Karpas-422 (cell line): Measurements from ENCODE around the gene HPSE2. TPM values are rescaled to one million over a fixed set of nuclear protein-coding genes. Genes with fewer than 3 reads are reported as not detected.
A peak's percentile ranks its signal among the peaks of the same experiment; 100 is the strongest.

Experiments used
- DNase-seq: peaks from one replicate; pipeline ENCODE4 v3.0.0-alpha.2; 2015
- H2AFZ ChIP-seq: fragments of 200-600 bp; sonication (generic); 2 replicates; pipeline ENCODE4 v1.6.1; 2014; ENCODE audit warnings: antibody characterized with exemption, low read length, mixed read lengths
- H3K27ac ChIP-seq: fragments of 200-600 bp; sonication (generic); 2 replicates; pipeline ENCODE4 v1.5.1; 2014; ENCODE audit warnings: mild to moderate bottlenecking, low read length, moderate library complexity
- H3K27me3 ChIP-seq: fragments of 200-600 bp; sonication (generic); 2 replicates; pipeline ENCODE4 v1.6.1; 2014; ENCODE audit warnings: low read length, mixed read lengths
- H3K36me3 ChIP-seq: fragments of 200-600 bp; sonication (generic); 2 replicates; pipeline ENCODE4 v1.6.1; 2014; ENCODE audit warnings: low read length, mixed read lengths; ENCODE audit not compliant: insufficient read depth
- H3K4me1 ChIP-seq: fragments of 200-600 bp; sonication (generic); 2 replicates; pipeline ENCODE4 v1.6.1; 2014; ENCODE audit warnings: mild to moderate bottlenecking, low read length, mixed read lengths
- H3K4me2 ChIP-seq: fragments of 200-600 bp; sonication (generic); 2 replicates; pipeline ENCODE4 v1.6.1; 2014; ENCODE audit warnings: low read length, low read depth, mild to moderate bottlenecking; ENCODE audit not compliant: poor library complexity, severe bottlenecking
- H3K4me3 ChIP-seq: fragments of 200-600 bp; sonication (generic); 2 replicates; pipeline ENCODE4 v1.5.1; 2014; ENCODE audit warnings: mild to moderate bottlenecking, antibody characterized with exemption, low read length, mixed read lengths
- H3K79me2 ChIP-seq: fragments of 200-600 bp; sonication (generic); 2 replicates; pipeline ENCODE4 v1.6.1; 2014; ENCODE audit warnings: mild to moderate bottlenecking, low read length, mixed read lengths
- H3K9ac ChIP-seq: fragments of 200-600 bp; sonication (generic); 2 replicates; pipeline ENCODE4 v1.6.0; 2014; ENCODE audit warnings: low read length
- H3K9me2 ChIP-seq: fragments of 200-600 bp; sonication (generic), shearing (Covaris generic); replicated peaks from 2 replicates; pipeline ENCODE4 v1.6.0; 2014; ENCODE audit warnings: mild to moderate bottlenecking, low read length, moderate library complexity; ENCODE audit not compliant: insufficient read depth
- H3K9me3 ChIP-seq: fragments of 300-700, 200-600 bp; sonication (generic); 2 replicates; pipeline ENCODE4 v1.6.1; 2014; ENCODE audit warnings: low read length, mixed read lengths
- H4K20me1 ChIP-seq: fragments of 200-600 bp; sonication (generic); 2 replicates; pipeline ENCODE4 v1.6.1; 2014; ENCODE audit warnings: mild to moderate bottlenecking, antibody characterized with exemption, low read length, low read depth; ENCODE audit not compliant: insufficient read depth
- total RNA-seq: library from RNA; depleted of rRNA; stranded (reverse); fragments of >200 nt; shearing (Covaris generic); gene quantifications from 2 replicates; pipeline ENCODE4 v1.2.3, GENCODE V29; 2014; ENCODE audit warnings: low replicate concordance

The HPSE2 gene
- total RNA-seq, 1 experiment from 2014 or later: not detected

DNA sequence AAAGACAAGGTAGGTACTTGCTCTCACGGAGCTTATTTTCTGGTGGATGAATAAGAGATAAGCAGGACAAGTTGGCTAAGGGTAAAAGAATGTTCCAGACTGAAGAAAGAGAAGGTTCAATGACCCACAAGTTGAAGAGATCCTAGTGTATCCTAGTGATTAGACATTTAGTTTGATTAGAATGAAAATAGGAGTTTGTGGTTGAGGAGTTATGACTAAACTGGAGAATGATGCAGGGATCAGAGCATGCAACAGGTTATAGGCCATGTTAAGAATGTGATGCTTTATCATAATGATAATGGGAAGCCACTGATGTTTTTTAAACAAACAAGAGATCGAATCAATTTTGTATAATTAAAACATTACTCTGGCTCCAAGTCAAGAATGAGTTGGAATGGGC, 357.2 kb downstream of the HPSE2 start:
- Histone ChIP-seq H3K27me3 (no peaks in the 10 kb centered on the region), H4K20me1 (no peaks in the 10 kb centered on the region), H3K4me1 (no peaks in the 10 kb centered on the region), H3K9me2 (no peaks in the 10 kb centered on the region), H3K79me2 (no peaks in the 10 kb centered on the region), H3K9me3 (no peaks in the 10 kb centered on the region), H3K4me3 (no peak overlapping the region), H3K9ac (no peak overlapping the region), H3K36me3 (no peaks in the 10 kb centered on the region), H3K27ac (no peak overlapping the region), H3K4me2 (no peak overlapping the region), H2AFZ (no peak overlapping the region)
- no peak for DNase-seq

DNA sequence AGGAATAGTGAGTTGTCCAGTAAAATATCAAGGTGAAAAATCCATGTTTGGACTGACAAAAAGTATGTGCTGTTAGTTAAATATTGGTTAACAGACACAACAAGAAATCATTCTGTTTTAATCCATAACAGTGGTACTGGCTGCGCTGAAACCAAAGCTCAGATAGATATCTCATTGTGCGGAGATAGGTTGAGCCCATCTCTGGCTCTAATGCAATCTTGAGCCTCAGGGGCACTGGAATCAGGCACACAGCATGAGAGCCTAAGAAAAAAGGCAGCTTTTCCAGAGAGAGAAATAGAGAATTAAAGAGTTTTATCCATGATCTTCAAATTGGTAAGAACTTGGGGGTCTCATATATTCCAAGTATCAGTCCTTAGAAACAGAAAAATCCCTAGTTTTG, 373.7 kb downstream of the HPSE2 start:
- H3K4me2 ChIP-seq: no peak overlapping the region
- DNase-seq: no peak
- no peak overlapping the region for H3K4me3 ChIP-seq
- H3K9ac ChIP-seq: no peak overlapping the region
- H3K79me2 ChIP-seq: no peaks in the 10 kb centered on the region
- H3K9me2 ChIP-seq: no peaks in the 10 kb centered on the region
- no peaks in the 10 kb centered on the region for H3K36me3 ChIP-seq
- H4K20me1 ChIP-seq: no peaks in the 10 kb centered on the region
- no peaks in the 10 kb centered on the region for H3K4me1 ChIP-seq
- H3K27me3 ChIP-seq: no peaks in the 10 kb centered on the region
- no peak overlapping the region for H3K27ac ChIP-seq
- H3K9me3 ChIP-seq: no peaks in the 10 kb centered on the region
- H2AFZ ChIP-seq: no peak overlapping the region

DNA sequence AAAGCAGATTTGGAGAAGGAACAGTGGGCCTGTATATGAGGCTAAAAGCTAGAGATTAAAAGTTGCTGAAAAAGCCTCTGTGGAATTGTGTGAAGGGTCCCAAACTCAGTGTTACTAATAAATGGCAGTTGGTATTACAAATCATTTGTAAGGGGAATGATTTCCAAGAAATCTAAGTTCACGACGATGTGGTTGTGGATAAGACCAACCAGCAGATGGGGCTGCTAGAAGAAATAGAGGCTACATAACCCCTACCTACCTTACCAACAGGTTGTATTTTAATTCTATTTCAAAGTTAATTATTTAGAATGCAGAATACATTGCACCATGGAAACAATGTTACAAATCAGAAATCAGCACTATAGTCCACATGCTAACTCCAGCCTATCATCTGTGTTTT, 377.1 kb downstream of the HPSE2 start:
- Histone ChIP-seq H3K9me3 (no peaks in the 10 kb centered on the region), H3K9me2 (no peaks in the 10 kb centered on the region), H3K27ac (no peak overlapping the region), H3K4me2 (no peak overlapping the region), H3K9ac (no peak overlapping the region), H3K36me3 (no peaks in the 10 kb centered on the region), H3K4me1 (no peaks in the 10 kb centered on the region), H2AFZ (no peak overlapping the region), H3K79me2 (no peaks in the 10 kb centered on the region), H3K4me3 (no peak overlapping the region), H3K27me3 (no peaks in the 10 kb centered on the region), H4K20me1 (no peaks in the 10 kb centered on the region)
- peak; percentile 50 for DNase-seq

DNA sequence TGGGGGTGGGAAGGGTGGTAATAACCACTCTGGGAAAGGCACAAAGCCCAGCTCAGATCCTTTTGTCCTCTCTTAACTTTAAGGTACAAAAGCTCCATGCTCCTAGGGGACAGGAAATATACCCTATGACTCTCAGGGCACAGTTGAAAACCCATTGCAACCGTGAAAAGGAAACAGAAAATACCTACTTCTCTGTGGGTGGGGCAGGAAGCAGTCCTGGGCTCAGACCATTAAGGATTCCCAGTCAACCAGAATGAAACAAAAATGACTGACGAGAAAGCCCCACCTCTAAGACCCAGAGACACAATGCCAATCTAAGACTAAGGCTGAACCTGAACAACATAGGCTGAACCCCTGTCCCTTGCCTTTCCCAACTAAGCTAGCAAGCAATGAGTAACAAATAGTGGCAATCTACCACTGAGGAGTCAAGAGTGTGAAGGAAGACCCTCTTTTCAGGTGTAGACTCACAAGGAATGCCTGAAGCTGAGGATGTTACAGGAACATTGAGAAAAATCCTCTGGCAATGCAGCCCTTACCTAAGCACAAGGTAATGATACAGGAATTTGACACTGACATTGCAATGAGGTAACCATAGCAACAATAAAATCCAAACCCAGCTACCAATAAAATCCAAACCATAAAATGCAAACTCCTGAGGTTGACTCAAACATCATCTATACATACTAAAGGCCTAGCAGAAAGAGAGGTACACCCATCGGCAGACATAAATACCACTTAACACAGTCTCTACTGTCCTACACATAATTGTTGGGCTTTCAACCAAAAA, 380.1 kb downstream of the HPSE2 start:
- H3K9me2 ChIP-seq: no peaks in the 10 kb centered on the region
- no peak overlapping the region for H3K9ac ChIP-seq
- H3K27ac ChIP-seq: no peak overlapping the region

DNA sequence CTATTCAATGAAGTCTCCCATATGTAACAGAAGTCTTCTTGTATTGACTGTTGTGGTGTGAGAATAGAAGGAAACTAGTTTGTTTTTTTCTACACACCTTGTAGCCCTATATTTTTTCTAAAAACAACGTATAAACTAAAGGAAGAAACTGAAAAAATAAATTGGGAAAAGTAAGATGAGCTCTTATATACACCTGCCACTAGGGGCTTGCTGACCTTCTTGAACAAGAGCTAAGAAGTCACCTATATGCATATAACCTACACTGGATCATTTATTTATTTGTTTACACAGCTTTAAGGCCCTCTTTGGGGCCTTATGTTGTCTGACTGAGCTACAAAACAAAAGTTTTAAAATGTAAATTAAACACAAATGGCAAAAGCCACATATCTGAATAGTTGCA, 383.0 kb downstream of the HPSE2 start:
- Histone ChIP-seq H3K9ac (no peak overlapping the region), H3K4me1 (no peaks in the 10 kb centered on the region), H3K4me3 (no peak overlapping the region), H3K9me2 (no peaks in the 10 kb centered on the region), H3K27ac (no peak overlapping the region), H2AFZ (no peak overlapping the region), H3K27me3 (no peaks in the 10 kb centered on the region), H3K4me2 (no peak overlapping the region), H3K36me3 (no peaks in the 10 kb centered on the region), H3K79me2 (no peaks in the 10 kb centered on the region), H3K9me3 (no peaks in the 10 kb centered on the region), H4K20me1 (no peaks in the 10 kb centered on the region)
- no peak for DNase-seq

More for the DNA sequence above, 380.1 kb downstream of the HPSE2 start:
- no peaks in the 10 kb centered on the region for H3K4me1 ChIP-seq
- H2AFZ ChIP-seq: no peak overlapping the region
- no peaks in the 10 kb centered on the region for H4K20me1 ChIP-seq
- no peaks in the 10 kb centered on the region for H3K9me3 ChIP-seq
- no peaks in the 10 kb centered on the region for H3K36me3 ChIP-seq
- no peaks in the 10 kb centered on the region for H3K79me2 ChIP-seq
- no peak overlapping the region for H3K4me3 ChIP-seq
- no peak for DNase-seq
- no peak overlapping the region for H3K4me2 ChIP-seq
- H3K27me3 ChIP-seq: no peaks in the 10 kb centered on the region

DNA sequence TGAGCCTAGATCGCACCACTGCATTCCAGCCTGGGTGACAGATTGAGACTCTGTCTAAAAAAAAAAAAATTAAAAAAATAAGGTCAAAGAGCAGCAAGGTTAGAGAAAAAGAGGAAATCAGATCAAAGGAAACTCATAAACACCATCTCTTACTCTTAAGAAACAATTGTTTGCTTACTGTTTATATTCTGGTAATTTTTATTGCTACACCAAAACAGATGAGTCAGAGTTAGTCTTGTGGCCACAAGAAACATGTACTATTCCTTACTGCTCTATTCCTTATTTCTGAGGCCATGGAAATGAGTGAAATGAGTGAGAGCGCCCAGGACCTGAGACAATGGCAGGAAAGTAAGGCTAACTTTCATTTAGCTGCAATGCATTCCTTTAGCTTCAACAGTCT, 387.3 kb downstream of the HPSE2 start:
- H3K9me3 ChIP-seq: no peaks in the 10 kb centered on the region
- H3K4me2 ChIP-seq: no peak overlapping the region
- H3K9ac ChIP-seq: no peak overlapping the region
- no peaks in the 10 kb centered on the region for H3K4me1 ChIP-seq
- H3K4me3 ChIP-seq: no peak overlapping the region
- H3K9me2 ChIP-seq: no peaks in the 10 kb centered on the region
- H3K27ac ChIP-seq: no peak overlapping the region
- H4K20me1 ChIP-seq: no peaks in the 10 kb centered on the region
- H3K36me3 ChIP-seq: no peaks in the 10 kb centered on the region
- no peak for DNase-seq
- H3K27me3 ChIP-seq: no peaks in the 10 kb centered on the region
- H2AFZ ChIP-seq: no peak overlapping the region
- H3K79me2 ChIP-seq: no peaks in the 10 kb centered on the region

DNA sequence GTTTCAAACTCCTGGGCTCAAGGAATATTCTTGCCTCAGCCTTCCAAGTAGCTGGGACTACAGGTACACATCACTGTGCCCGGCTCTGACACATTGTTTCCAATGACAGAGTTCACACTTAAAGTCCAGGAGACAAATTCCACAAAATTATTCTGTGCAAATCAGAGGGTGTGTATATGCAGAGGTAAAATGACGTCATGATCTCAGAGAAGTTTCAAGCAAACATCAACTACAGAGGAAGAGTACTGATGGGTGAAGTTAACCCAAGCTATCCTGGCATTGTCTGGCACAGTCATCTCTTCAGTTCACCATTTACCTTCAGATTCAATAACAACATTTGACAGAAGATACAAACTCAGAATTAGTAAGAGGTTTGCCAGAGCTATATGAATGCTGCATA, 388.9 kb downstream of the HPSE2 start:
- Histone ChIP-seq H3K27ac (no peak overlapping the region), H3K4me1 (no peaks in the 10 kb centered on the region), H3K79me2 (no peaks in the 10 kb centered on the region), H3K4me2 (no peak overlapping the region), H3K9me3 (no peaks in the 10 kb centered on the region), H3K4me3 (no peak overlapping the region), H4K20me1 (no peaks in the 10 kb centered on the region), H3K36me3 (no peaks in the 10 kb centered on the region), H3K27me3 (no peaks in the 10 kb centered on the region), H3K9me2 (no peaks in the 10 kb centered on the region), H2AFZ (no peak overlapping the region), H3K9ac (no peak overlapping the region)
- no peak for DNase-seq

DNA sequence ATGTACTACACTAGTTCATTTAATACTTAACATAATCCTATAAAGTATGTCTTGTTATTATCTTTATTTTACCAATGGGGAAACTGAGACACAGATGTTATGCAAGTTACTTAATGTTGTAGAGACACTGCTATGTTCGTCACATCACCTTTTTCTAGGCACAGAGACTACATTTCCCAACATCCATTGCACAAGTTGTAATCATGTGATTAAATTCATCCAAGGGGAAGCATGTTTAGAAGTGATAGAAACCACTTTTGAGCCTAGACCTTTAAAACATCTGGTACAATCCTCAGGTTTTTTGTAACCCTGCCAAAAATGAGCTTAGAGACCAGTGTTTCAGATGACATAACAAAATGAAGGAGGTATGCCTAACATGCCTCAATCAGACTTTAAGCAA, 402.1 kb downstream of the HPSE2 start:
- no peak overlapping the region for H3K9ac ChIP-seq
- H2AFZ ChIP-seq: no peak overlapping the region
- no peaks in the 10 kb centered on the region for H3K79me2 ChIP-seq
- no peak overlapping the region for H3K4me2 ChIP-seq
- H3K36me3 ChIP-seq: no peaks in the 10 kb centered on the region
- no peaks in the 10 kb centered on the region for H3K27me3 ChIP-seq
- H3K9me3 ChIP-seq: no peaks in the 10 kb centered on the region
- DNase-seq: no peak
- no peak overlapping the region for H3K27ac ChIP-seq
- no peaks in the 10 kb centered on the region for H3K4me1 ChIP-seq
- no peaks in the 10 kb centered on the region for H4K20me1 ChIP-seq
- no peaks in the 10 kb centered on the region for H3K9me2 ChIP-seq
- H3K4me3 ChIP-seq: no peak overlapping the region
